Prostate gland (tissue), 2 donors: ENCODE measurements around the gene SORL1. TPM values are rescaled to one million over a fixed set of nuclear protein-coding genes. Genes with fewer than 3 reads are reported as not detected.
"Not testable (repeated sequence)": the region's sequence is repeated elsewhere in the genome, so short reads cannot be mapped to it uniquely, and the experiment has no call there.

Experiments used
- DNase-seq: peaks from one replicate; pipeline ENCODE4 v3.0.0-alpha.2; 2019; ENCODE audit warnings: low spot score
- H3K27ac ChIP-seq, 2 donors: fragments of 200-600 bp; sonication (generic); 2 replicates each; pipeline ENCODE4 v1.5.1; 2017 to 2019
- H3K27me3 ChIP-seq: fragments of 200-600 bp; sonication (generic); replicated peaks from 2 replicates; pipeline ENCODE4 v1.5.1; 2019; ENCODE audit not compliant: insufficient read depth
- H3K36me3 ChIP-seq, 2 donors: fragments of 200-600 bp; sonication (generic); 1 replicate in 1 of 2; 2 replicates in 1 of 2; pipeline versions ENCODE4 v1.5.1 to v1.8.1; 2017 to 2019
- H3K4me1 ChIP-seq: fragments of 200-600 bp; sonication (generic); replicated peaks from 2 replicates; pipeline ENCODE4 v1.5.1; 2019
- H3K4me3 ChIP-seq, 2 donors: fragments of 200-600 bp; sonication (generic); 2 replicates each; pipeline ENCODE4 v1.5.1; 2017 to 2019
- H3K9me3 ChIP-seq: fragments of 200-600 bp; sonication (generic); 2 replicates; pipeline ENCODE4 v1.5.1; 2017
- POLR2A ChIP-seq: fragments of 450-650 bp; IDR thresholded peaks from one replicate; pipeline ENCODE4 v1.6.1; 2016; ENCODE audit warnings: antibody characterized with exemption, mild to moderate bottlenecking
- POLR2AphosphoS5 ChIP-seq: sonication (generic); formaldehyde crosslinking; IDR thresholded peaks from one replicate; pipeline ENCODE4 v1.6.1; 2017; ENCODE audit warnings: antibody characterized with exemption
- WGBS: methylation state at CpG from one replicate; pipeline ENCODE4 v1.1.5; 2018; 5-methylcytosine and 5-hydroxymethylcytosine counted together
- intact Hi-C: fragments of 100-400 bp; cut with DNase I; formaldehyde crosslinking; loops from one replicate; pipeline ENCODE4 v1.14.2; 2022
- total RNA-seq, 2 donors: library from RNA; depleted of rRNA; stranded (reverse); fragments of >200 nt; gene quantifications; one replicate each; pipeline ENCODE4 v1.1.0, GENCODE V29; 2016
- TF ChIP-seq, protein P1 (sequence below), 4 experiments: fragments of 200-600 bp in 2 of 4; fragments of 450-650 bp in 2 of 4; sonication (generic) in 2 of 4; IDR thresholded peaks; 1 replicate in 3 of 4; 2 replicates in 1 of 4; pipeline ENCODE4 v1.5.1; 2016 to 2019; ENCODE audit warnings: antibody characterized with exemption in 4 of 4, mild to moderate bottlenecking in 2 of 4, moderate library complexity in 2 of 4

Gene SORL1
- total RNA-seq, 2 donors from 2014 or later, result 77.4 to 97.6 TPM

DNA sequence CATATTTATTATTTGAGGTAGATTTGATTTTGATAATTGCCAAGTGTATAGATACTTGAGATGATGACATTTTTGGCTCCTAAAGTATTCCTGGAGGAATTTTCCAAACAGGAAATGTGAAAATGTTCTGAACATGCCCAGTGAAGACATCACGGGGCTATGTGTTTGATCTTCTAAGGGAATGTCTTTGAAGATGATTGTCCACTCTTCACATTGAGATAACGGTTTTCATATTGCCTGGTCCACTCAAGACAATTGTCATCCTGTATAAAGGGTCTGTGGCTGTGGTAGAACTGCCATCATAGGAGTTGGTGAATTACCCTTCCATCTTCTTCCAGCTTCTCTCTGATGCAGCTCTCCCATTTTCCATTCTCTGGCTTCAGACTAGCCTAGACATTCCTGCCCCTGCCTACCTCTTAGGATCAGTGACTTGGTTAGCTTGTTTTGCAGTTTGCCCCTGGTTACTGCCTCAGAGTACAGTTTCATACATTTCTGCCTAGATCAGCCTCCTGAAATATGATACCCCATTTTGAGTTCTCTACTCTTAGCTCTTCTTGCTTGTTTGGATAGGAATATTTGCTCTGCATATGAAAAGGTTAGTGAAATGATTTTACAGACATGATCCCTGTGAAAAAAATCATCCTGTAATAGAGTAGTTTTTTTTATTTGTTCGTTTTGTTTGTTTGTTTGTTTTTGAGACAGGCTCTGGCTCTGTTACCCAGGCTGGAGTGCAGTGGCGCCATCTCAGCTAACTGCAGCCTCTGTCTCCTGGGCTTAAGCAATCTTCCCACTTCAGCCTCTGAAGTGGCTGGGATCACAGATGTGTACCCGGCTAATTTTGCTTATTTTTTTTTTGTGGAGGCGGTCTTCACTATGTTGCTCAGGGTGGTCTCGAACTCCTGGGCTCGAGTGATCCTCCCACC lies 112.0 kb downstream of the SORL1 start:
- no peak overlapping the region for H3K4me3 ChIP-seq
- H3K27ac ChIP-seq, result no peak overlapping the region
- H3K36me3 ChIP-seq, result no peaks in the 10 kb centered on the region
- TF ChIP-seq POLR2A (no peak), POLR2AphosphoS5 (no peak)
- TF ChIP-seq, protein P1, sequence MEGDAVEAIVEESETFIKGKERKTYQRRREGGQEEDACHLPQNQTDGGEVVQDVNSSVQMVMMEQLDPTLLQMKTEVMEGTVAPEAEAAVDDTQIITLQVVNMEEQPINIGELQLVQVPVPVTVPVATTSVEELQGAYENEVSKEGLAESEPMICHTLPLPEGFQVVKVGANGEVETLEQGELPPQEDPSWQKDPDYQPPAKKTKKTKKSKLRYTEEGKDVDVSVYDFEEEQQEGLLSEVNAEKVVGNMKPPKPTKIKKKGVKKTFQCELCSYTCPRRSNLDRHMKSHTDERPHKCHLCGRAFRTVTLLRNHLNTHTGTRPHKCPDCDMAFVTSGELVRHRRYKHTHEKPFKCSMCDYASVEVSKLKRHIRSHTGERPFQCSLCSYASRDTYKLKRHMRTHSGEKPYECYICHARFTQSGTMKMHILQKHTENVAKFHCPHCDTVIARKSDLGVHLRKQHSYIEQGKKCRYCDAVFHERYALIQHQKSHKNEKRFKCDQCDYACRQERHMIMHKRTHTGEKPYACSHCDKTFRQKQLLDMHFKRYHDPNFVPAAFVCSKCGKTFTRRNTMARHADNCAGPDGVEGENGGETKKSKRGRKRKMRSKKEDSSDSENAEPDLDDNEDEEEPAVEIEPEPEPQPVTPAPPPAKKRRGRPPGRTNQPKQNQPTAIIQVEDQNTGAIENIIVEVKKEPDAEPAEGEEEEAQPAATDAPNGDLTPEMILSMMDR (IDR thresholded peaks at IDR 0.05), result no peak
- no peak for DNase-seq
- H3K27me3 ChIP-seq, result no peaks in the 10 kb centered on the region
- WGBS, result 76% methylated on average over 8 of the region's 8 CpGs
- H3K9me3 ChIP-seq, result no peaks in the 10 kb centered on the region
- intact Hi-C loops, result no loop called here
- H3K4me1 ChIP-seq, result peaks cover 2% of the 10 kb centered on the region

DNA sequence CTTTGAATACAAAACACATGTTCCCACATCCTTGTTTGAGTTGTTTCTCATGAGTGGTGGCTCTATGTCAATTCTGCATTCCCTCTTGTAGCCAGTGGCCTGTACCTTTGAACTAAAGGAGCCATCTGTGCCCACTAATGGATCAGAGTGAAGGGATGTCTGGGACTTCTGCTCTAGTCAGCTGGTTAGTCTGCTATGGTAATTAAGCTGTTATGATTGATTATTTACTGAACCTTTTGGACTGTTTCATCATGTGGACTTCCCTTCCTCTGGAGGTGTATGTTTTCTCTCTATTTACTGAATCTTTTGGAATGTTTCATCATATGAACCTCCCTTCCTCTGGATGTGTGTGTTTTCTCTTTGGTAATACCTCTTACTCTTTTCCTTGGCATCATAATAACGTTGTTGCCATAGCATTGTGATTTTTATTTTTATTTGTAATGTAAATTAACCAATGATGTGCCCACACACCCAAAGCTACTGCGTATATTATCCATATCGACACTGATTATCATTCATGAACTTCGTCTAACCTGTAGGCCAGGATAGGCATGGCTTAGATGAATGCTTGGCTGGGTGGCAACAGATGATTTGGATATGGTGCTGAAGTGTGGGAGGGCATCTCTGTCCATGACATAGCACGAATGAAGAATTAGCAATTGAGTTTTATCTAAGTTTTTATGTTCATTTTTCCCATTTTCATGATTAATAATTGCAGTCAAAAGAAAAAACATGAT lies 113.0 kb downstream of the SORL1 start:
- Histone ChIP-seq H3K27me3 (no peaks in the 10 kb centered on the region), H3K9me3 (no peaks in the 10 kb centered on the region), H3K4me3 (no peak overlapping the region), H3K27ac (no peak overlapping the region), H3K36me3 (no peaks in the 10 kb centered on the region), H3K4me1 (peaks cover 2% of the 10 kb centered on the region)
- TF ChIP-seq POLR2AphosphoS5, result no peak
- intact Hi-C loops, result no loop called here
- DNase-seq, result no peak
- WGBS, result 92% methylated on average over 5 of the region's 5 CpGs

DNA sequence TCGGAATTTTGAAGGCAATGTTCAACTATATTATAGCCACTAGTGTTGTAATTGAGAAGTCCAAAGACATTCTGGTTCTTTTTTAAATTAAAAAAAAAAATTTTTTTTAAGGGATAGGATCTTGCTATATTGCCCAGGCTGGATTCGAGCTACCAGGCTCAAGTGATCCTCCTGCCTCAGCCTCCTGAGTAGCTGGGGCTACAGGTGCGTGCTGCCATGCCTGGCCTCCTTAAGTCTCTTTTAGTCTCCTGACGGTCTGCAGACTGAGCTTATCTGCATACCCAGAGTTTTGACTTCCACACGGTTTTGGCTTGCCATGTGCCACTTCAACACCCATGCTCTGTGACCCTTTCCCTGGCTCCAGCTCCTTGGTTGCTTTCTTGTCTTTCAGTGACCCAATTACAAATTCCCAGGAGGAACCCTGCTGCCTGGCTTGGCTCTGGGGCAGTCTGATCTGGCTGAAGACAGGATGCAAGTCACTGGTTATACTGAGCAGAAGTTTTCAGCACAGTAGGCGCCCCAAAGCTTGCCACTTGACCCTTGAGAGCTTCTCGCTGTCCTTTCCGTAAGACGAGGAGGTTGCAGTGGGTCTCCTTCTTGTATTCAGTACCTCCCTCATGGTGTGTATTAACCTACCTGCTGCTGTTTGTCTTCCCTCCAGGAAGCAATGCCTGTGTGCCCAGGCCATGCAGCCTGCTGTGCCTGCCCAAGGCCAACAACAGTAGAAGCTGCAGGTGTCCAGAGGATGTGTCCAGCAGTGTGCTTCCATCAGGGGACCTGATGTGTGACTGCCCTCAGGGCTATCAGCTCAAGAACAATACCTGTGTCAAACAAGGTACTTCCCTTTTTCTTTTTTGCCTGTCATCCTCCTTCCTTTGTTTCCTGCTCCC lies 114.4 kb downstream of the SORL1 start:
- DNase-seq, result no peak
- intact Hi-C loops, result no loop called here
- TF ChIP-seq, protein P1 (IDR thresholded peaks at IDR 0.05), result no peak
- no peak for TF ChIP-seq POLR2AphosphoS5
- TF ChIP-seq POLR2A, result no peak
- no peaks in the 10 kb centered on the region for H3K27me3 ChIP-seq
- H3K4me3 ChIP-seq, result no peak overlapping the region
- no peaks in the 10 kb centered on the region for H3K36me3 ChIP-seq
- peaks cover 2% of the 10 kb centered on the region for H3K4me1 ChIP-seq
- H3K9me3 ChIP-seq, result no peaks in the 10 kb centered on the region
- no peak overlapping the region for H3K27ac ChIP-seq
- WGBS, result 93% methylated on average over 9 of the region's 9 CpGs

DNA sequence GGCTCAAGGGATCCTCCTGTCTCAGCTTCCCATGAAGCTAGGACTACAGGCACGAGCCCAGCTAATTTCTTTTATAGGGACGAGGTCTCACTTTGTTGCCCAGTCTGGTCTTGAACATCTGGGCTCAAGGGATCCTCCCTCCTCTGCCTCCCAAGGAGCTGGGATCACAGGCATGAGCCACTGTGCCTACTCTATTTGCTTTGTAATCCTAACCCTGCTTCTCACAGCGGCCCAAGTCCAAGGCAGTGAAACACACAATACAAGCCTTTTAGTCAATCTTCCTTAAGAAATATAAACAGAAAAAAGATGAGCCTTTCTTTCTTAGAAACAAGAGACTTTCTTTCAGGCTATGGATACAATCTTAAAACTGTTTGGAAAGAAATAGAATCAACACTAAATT lies 115.9 kb downstream of the SORL1 start:
- no peak overlapping the region for H3K4me3 ChIP-seq
- no peaks in the 10 kb centered on the region for H3K9me3 ChIP-seq
- intact Hi-C loops, result no loop called here
- peaks cover 2% of the 10 kb centered on the region for H3K4me1 ChIP-seq
- 30% methylated on average over 3 of the region's 3 CpGs for WGBS
- H3K36me3 ChIP-seq, result no peaks in the 10 kb centered on the region
- no peaks in the 10 kb centered on the region for H3K27me3 ChIP-seq
- H3K27ac ChIP-seq, result peak overlapping the region in 1 of 2 donors; percentile 11
- TF ChIP-seq, protein P1 (IDR thresholded peaks at IDR 0.05), result no peak
- TF ChIP-seq POLR2AphosphoS5, result peak; percentile 38
- peak; percentile 38 for DNase-seq

DNA sequence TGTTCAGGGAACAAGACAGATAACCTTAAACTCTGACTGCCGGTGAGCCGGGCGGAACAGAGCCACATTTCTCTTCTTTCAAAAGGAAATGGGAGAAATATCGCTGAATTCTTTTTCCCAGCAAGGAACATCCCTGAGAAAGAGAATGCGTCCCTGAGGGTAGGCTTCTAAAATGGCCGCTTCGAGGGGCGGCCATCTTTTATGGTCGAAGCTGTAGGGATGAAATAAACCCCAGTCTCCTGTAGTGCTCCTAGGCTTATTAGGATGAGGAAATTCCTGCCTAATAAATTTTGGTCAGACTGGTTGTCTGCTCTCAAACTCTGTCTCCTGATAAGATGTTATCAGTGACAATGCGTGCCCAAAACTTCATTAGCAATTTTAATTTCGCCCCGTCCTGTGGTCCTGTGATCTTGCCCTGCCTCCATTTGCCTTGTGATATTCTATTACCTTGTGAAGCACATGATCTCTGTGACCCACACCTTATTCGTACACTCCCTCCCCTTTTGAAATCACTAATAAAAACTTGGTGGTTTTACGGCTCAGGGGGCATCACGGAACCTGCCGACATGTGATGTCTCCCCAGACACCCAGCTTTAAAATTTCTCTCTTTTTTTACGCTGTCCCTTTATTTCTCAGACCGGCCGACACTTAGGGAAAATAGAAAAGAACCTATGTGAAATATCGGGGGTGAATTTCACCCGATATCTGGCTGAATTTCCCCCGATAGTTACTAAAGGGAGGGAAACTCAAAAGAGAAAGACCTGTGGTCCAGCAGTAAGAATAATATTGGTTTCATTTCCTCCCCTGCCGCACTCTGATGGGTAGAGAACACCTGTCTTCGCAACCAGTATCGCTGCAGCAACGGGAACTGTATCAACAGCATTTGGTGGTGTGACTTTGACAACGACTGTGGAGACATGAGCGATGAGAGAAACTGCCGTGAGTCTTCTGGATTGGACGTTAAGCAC lies 117.5 kb downstream of the SORL1 start:
- H3K27me3 ChIP-seq, intact Hi-C loops, H3K27ac ChIP-seq, H3K9me3 ChIP-seq, H3K4me3 ChIP-seq, DNase-seq, H3K36me3 ChIP-seq, H3K4me1 ChIP-seq: not testable (repeated sequence)
- 93% methylated on average over 30 of the region's 30 CpGs for WGBS
